GM12872 (cell line): ENCODE results near the gene IKBIP.

ENCODE experiments used
- TF ChIP-seq, protein P1 (sequence below): IDR thresholded peaks from 3 replicates; pipeline ENCODE4 v1.5.1; 2011; ENCODE audit warnings: low read depth, mild to moderate bottlenecking, low read length, moderate library complexity; ENCODE audit not compliant: insufficient read depth

The IKBIP gene

GRCh38 chr12:98594050-98594835, 50.3 kb downstream of the IKBIP start:
- TF ChIP-seq, protein P1, sequence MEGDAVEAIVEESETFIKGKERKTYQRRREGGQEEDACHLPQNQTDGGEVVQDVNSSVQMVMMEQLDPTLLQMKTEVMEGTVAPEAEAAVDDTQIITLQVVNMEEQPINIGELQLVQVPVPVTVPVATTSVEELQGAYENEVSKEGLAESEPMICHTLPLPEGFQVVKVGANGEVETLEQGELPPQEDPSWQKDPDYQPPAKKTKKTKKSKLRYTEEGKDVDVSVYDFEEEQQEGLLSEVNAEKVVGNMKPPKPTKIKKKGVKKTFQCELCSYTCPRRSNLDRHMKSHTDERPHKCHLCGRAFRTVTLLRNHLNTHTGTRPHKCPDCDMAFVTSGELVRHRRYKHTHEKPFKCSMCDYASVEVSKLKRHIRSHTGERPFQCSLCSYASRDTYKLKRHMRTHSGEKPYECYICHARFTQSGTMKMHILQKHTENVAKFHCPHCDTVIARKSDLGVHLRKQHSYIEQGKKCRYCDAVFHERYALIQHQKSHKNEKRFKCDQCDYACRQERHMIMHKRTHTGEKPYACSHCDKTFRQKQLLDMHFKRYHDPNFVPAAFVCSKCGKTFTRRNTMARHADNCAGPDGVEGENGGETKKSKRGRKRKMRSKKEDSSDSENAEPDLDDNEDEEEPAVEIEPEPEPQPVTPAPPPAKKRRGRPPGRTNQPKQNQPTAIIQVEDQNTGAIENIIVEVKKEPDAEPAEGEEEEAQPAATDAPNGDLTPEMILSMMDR: no peak

DNA sequence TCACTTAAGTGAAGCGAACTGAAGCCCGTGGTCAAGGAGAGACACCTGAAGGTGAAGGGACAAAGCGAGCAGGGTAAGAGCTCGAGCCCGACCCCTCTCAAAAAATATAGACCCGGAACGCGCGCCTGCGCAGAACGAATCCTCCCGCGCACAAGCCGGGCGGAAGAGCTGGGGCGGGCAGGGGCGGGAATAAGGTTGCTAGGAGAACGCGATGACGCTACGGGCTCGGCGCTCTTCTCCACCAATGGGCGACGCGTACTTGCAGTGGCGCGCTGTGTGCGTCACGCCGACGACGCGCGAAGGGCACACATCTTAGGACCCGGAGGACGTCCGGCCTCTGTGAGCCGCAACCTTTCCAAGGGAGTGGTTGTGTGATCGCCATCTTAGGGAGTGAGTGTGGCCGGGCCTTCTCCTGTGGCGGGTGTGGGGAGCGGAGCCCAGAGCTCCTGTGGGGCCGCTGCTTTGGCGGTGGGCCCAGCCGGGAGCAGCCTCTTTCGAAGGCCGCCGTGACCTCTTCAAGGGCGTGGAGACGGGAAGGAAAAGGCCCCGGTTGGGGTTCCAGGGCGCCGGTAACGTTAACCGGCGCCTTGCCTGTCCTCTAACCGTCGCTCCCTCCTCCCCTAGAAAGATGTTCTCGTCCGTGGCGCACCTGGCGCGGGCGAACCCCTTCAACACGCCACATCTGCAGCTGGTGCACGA, 51.1 kb downstream of the IKBIP start, which contains the start of gene SLC25A3:
SLC25A3 (plus strand) TSS at position 336 of the 699 bp plus-strand sequence; CDS start at position 629, 293 bp downstream.
- TF ChIP-seq, protein P1: no peak

GRCh38 chr12:98592825-98593322, 51.7 kb downstream of the IKBIP start:
- TF ChIP-seq, protein P1: no peak

GRCh38 chr12:98591209-98591608, 53.4 kb downstream of the IKBIP start:
- TF ChIP-seq, protein P1: 0 out of 3 replicates have a peak, but pooled peaks have one; percentile 12

DNA sequence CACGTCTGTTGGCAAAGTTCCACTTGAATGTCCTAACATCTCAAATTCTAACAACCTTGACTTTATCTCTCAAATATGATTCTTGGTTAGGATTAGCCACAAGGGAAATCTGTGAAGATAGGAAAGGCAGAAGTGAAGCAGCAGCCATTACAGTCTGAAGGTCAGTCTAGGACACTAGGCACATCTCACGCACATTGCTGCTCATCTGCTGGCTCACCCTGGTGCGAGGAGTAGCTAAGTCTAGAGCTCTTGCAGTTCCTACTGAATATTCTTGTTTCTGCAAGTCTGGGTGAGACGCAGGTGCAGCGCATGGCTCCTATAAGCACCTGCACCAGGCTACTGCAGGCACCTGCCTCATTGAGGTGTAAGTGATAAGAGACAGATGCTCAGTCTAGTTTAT, 57.5 kb downstream of the IKBIP start:
- TF ChIP-seq, protein P1: no peak

DNA sequence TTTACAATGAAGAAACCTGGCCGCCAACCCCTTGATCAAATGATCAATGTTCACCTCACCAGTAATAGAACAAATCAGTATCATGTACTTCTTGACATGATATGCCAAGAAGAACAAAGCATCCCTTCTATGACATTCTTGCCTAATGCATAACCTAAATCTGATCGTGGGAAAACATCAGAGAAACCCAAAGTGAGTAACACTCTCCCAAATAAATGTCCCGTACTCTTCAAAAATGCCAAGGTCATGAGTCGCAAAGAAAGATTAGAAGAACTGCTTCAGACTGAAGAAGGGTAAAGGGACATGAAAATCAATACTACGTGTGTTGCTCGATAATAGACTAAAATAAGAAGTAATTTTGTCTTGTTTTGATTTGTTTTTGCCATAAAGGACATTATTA, 62.5 kb downstream of the IKBIP start:
- TF ChIP-seq, protein P1: no peak

DNA sequence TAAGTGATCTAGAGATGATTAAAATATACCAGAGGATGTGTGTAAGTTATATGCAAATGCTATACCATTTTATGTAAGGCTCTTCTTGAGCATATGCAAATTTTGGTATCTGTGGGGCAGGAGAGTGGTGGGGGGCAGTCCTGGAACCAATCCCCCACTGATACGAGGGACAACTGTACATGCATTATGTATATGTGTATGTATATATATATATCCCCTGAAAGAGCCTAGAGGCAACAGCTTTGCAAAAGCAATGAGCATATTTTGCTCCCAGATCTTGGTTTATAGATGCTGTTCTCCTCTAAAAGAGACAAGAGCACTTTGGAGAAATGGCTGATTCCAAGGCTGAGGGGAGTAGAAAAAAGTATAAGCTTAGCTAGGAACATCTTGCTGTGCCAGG, 63.5 kb downstream of the IKBIP start:
- TF ChIP-seq, protein P1: no peak
